Pancreas (tissue), 10 donors: Measurements from ENCODE around the gene TGFA. TPM values are rescaled to one million over a fixed set of nuclear protein-coding genes. Genes with fewer than 3 reads are reported as not detected.

Experiments used
- ATAC-seq, 4 donors: fragments of 200-7000 bp; cut with Tn5 transposase; one replicate each; pipeline versions ENCODE4 v1.8.0 to v1.9.1; 2020; ENCODE audit warnings: mild to moderate bottlenecking in 4 of 4, moderate library complexity in 4 of 4
- DNase-seq, 6 donors: peaks; one replicate each; pipeline ENCODE4 v3.0.0-alpha.2; 2020
- FAIRE-seq: peaks from 2 replicates; lab custom pipeline; 2012; peaks lifted over from hg19 to GRCh38; lab: Jason Lieb, UNC
- H3K27ac ChIP-seq, 4 donors: fragments of 200-600 bp; sonication (generic); 1 replicate in 3 of 4; 2 replicates in 1 of 4; pipeline versions ENCODE4 v1.5.0 to v1.8.0; 2020
- H3K27me3 ChIP-seq, 4 donors: fragments of 200-600 bp; one replicate each; pipeline ENCODE4 v1.8.0; 2021
- H3K36me3 ChIP-seq, 3 donors: fragments of 200-600 bp; sonication (generic) in 1 of 3; one replicate each; pipeline versions ENCODE4 v1.5.0 to v1.8.0; 2020 to 2021
- H3K4me1 ChIP-seq, 3 donors: fragments of 200-600 bp; one replicate each; pipeline ENCODE4 v1.8.0; 2021
- H3K4me3 ChIP-seq, 4 donors: fragments of 200-600 bp; sonication (generic) in 2 of 4; one replicate each; pipeline versions ENCODE4 v1.5.0 to v1.8.0; 2020 to 2021
- H3K9me3 ChIP-seq, 4 donors: fragments of 200-600 bp; one replicate each; pipeline ENCODE4 v1.8.0; 2021
- CTCF ChIP-seq, 4 donors: fragments of 200-600 bp; sonication (generic) in 3 of 4; IDR thresholded peaks; one replicate each; pipeline versions ENCODE4 v1.5.0 to v1.8.0; 2021; ENCODE audit warnings: antibody characterized with exemption in 4 of 4
- WGBS, 2 donors: extraction: QIAGEN DNeasy Blood & Tissue Kit; methylation state at CpG; one replicate each; pipeline ENCODE4 v1.1.7; 2013; 5-methylcytosine and 5-hydroxymethylcytosine counted together
- intact Hi-C, 3 donors: fragments of 100-400 bp; cut with DNase I; formaldehyde crosslinking; loops; one replicate each; pipeline versions ENCODE4 v1.11.1 to v1.14.2; 2022
- polyA plus RNA-seq, 2 donors: library from polyadenylated mRNA; stranded (reverse); fragments of 200-250 nt; gene quantifications; one replicate each; pipeline ENCODE4 v1.2.3, GENCODE V29; 2013
- total RNA-seq, 6 donors: library from RNA; stranded (reverse); fragmentation: NEBNext Ultra II Directional in 4 of 6; extraction: Animal tissue kit (Norgen Biotek cat#: 25700) in 4 of 6; gene quantifications; one replicate each; pipeline versions ENCODE4 v1.2.1 to v1.2.4, GENCODE V29; 2021 to 2023
- donor health status: healthy with polysubstance abuse.
- donor health status: DM: no; HTN: no; CAD: no; lungs with moderate emphysema.
- donor health status: DM: no; HTN: no; CAD: no.
- donor health status: control.
- donor health status: control.
- donor health status: Bipolar disorder and iron deficiency.
- donor health status: DM: yes; HTN: yes; CAD: no.
- donor health status: DM: no; HTN: no; CAD: no.
- donor health status: DM: no; HTN: no; CAD: no.
- donor health status: DM: yes; HTN: yes; CAD: no.

Gene TGFA
- total and polyA plus RNA-seq, 8 donors = 3.8 to 13.2 (median 7.4) TPM

- WGBS, 2 donors = 19 to 25% methylated on average over 14 of the region's 14 CpGs
- no peak overlapping the region for H3K4me3 ChIP-seq
- H3K9me3 ChIP-seq = no peaks in the 10 kb centered on the region
- DNase-seq (peak; percentile 79 to 93 (median 86)), ATAC-seq (peak; percentile 90 to 94 (median 91)), FAIRE-seq (no peak)
- no peaks in the 10 kb centered on the region for H3K36me3 ChIP-seq
- peak overlapping the region; percentile 51 to 92 (median 72) for H3K27ac ChIP-seq
- TF ChIP-seq CTCF (IDR thresholded peaks at IDR 0.05) = no peak
- no peaks in the 10 kb centered on the region for H3K27me3 ChIP-seq
- peaks cover 14 to 48% (median 25%) of the 10 kb centered on the region in 3 donors for H3K4me1 ChIP-seq
- intact Hi-C loops = no loop called here
Measured at GRCh38 chr2:70523996-70524965, 29.3 kb downstream of the TGFA start.

DNA sequence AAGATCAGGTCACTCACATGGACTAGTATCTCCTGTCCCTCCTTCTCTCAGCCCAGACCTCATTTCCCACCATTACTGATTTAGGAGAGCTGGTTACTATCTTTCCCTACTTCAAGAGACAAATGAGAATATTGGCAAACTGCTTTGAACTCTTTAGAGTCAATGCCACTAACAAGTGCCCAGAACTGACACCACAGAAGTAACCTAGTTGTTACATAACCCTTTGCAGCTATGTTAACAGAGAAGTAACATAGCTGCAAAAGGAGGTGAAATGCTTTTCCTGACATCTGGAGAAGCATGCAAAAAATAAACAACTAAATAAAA is 30.0 kb downstream of the TGFA start:
- H3K27ac ChIP-seq = peak overlapping the region; percentile 51 to 92 (median 72)
- no peak overlapping the region for H3K4me3 ChIP-seq
- no peaks in the 10 kb centered on the region for H3K9me3 ChIP-seq
- FAIRE-seq (no peak), DNase-seq (no peak), ATAC-seq (no peak)
- H3K36me3 ChIP-seq = no peaks in the 10 kb centered on the region
- intact Hi-C loops = no loop called here
- H3K4me1 ChIP-seq = peaks cover 14 to 44% (median 25%) of the 10 kb centered on the region in 3 donors
- no peak for TF ChIP-seq CTCF (IDR thresholded peaks at IDR 0.05)
- H3K27me3 ChIP-seq = no peaks in the 10 kb centered on the region

- H3K9me3 ChIP-seq = no peaks in the 10 kb centered on the region
- H3K4me3 ChIP-seq = no peak overlapping the region
- H3K4me1 ChIP-seq = peaks cover 10 to 40% (median 25%) of the 10 kb centered on the region in 3 donors
- no peaks in the 10 kb centered on the region for H3K27me3 ChIP-seq
- intact Hi-C loops = no loop called here
- no peaks in the 10 kb centered on the region for H3K36me3 ChIP-seq
- peak overlapping the region in 1 of 4 donors; percentile 81 for H3K27ac ChIP-seq
- 82 to 86% methylated on average over 5 of the region's 5 CpGs for WGBS, 2 donors
- DNase-seq (no peak), FAIRE-seq (no peak), ATAC-seq (no peak)
- no peak for TF ChIP-seq CTCF (IDR thresholded peaks at IDR 0.05)
Measured at GRCh38 chr2:70522627-70523026, 31.0 kb downstream of the TGFA start.

- Histone ChIP-seq H3K4me1 (peaks cover 10 to 31% (median 25%) of the 10 kb centered on the region in 3 donors), H3K27ac (peak overlapping the region in 2 of 4 donors; percentile 6 to 60), H3K36me3 (no peaks in the 10 kb centered on the region), H3K4me3 (no peak overlapping the region), H3K9me3 (no peaks in the 10 kb centered on the region), H3K27me3 (no peaks in the 10 kb centered on the region)
- TF ChIP-seq CTCF (IDR thresholded peaks at IDR 0.05) = no peak
- 30 to 41% methylated on average over 3 of the region's 3 CpGs for WGBS, 2 donors
- FAIRE-seq (no peak), ATAC-seq (peak; percentile 30 to 63 (median 60)), DNase-seq (no peak)
- intact Hi-C loops = no loop called here
Measured at GRCh38 chr2:70520825-70521224, 32.8 kb downstream of the TGFA start.

DNA sequence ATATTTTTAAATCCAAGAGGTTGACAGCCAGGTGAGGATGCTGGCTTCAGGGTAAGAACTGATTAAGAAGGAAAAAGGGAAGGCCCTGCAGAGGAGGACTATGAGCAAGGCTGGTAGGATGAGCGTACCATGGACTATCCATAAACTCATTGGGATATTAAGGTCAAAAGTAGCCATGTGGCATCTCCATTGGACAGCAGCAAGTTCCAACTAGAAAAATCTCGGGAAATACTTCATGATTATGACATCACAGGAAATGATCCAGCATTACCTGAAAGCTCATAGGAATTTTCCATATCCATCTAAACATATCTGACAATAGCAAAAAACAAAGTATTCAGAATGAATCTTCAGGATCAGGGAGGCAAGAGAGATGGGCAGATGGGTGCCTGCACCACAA is 34.2 kb downstream of the TGFA start:
- no peaks in the 10 kb centered on the region for H3K27me3 ChIP-seq
- peaks cover 17 to 27% (median 19%) of the 10 kb centered on the region in 3 donors for H3K4me1 ChIP-seq
- FAIRE-seq (no peak), DNase-seq (no peak), ATAC-seq (no peak)
- H3K27ac ChIP-seq = no peak overlapping the region
- no peaks in the 10 kb centered on the region for H3K36me3 ChIP-seq
- H3K9me3 ChIP-seq = no peaks in the 10 kb centered on the region
- WGBS, 2 donors = 95 to 98% methylated on average over 2 of the region's 2 CpGs
- no peak overlapping the region for H3K4me3 ChIP-seq
- intact Hi-C loops = no loop called here
- TF ChIP-seq CTCF (IDR thresholded peaks at IDR 0.05) = no peak
